Suprapubic skin (tissue), 4 donors: ENCODE results near the gene RUSC1. TPM values are rescaled to one million over a fixed set of nuclear protein-coding genes. Genes with fewer than 3 reads are reported as not detected.

Experiments
- DNase-seq, 2 donors: peaks; one replicate each; pipeline ENCODE4 v3.0.0-alpha.2; 2019; ENCODE audit warnings: low spot score in 2 of 2
- H3K27ac ChIP-seq: fragments of 200-600 bp; sonication (generic); one replicate; pipeline ENCODE4 v1.5.1; 2019
- H3K27me3 ChIP-seq: fragments of 200-600 bp; sonication (generic); one replicate; pipeline ENCODE4 v1.5.1; 2019
- H3K36me3 ChIP-seq: fragments of 200-600 bp; sonication (generic); one replicate; pipeline ENCODE4 v1.5.1; 2019
- H3K4me1 ChIP-seq: fragments of 200-600 bp; sonication (generic); one replicate; pipeline ENCODE4 v1.5.1; 2019
- H3K4me3 ChIP-seq: fragments of 200-600 bp; sonication (generic); one replicate; pipeline ENCODE4 v1.5.1; 2019; ENCODE audit warnings: mild to moderate bottlenecking
- H3K9me3 ChIP-seq: fragments of 200-600 bp; sonication (generic); one replicate; pipeline ENCODE4 v1.5.1; 2019
- CTCF ChIP-seq, 2 donors: fragments of 200-600 bp in 1 of 2; fragments of 450-650 bp in 1 of 2; sonication (generic) in 1 of 2; IDR thresholded peaks; one replicate each; pipeline ENCODE4 v1.5.1; 2016 to 2019; ENCODE audit warnings: antibody characterized with exemption in 2 of 2, mild to moderate bottlenecking in 1 of 2, moderate library complexity in 1 of 2
- EP300 ChIP-seq: sonication (generic); formaldehyde crosslinking; IDR thresholded peaks from one replicate; pipeline ENCODE4 v1.6.1; 2017; ENCODE audit warnings: antibody characterized with exemption
- POLR2A ChIP-seq, 2 donors: fragments of 450-650 bp; IDR thresholded peaks; one replicate each; pipeline ENCODE4 v1.6.1; 2017; ENCODE audit warnings: antibody characterized with exemption in 2 of 2, mild to moderate bottlenecking in 2 of 2, moderate library complexity in 2 of 2
- POLR2AphosphoS5 ChIP-seq, 3 donors: sonication (generic); formaldehyde crosslinking; IDR thresholded peaks; one replicate each; pipeline ENCODE4 v1.6.1; 2017; ENCODE audit warnings: antibody characterized with exemption in 3 of 3
- WGBS: methylation state at CpG from one replicate; pipeline ENCODE4 v1.1.5; 2018; 5-methylcytosine and 5-hydroxymethylcytosine counted together
- total RNA-seq, 4 donors: library from RNA; depleted of rRNA; stranded (reverse); fragments of >200 nt; gene quantifications; one replicate each; pipeline ENCODE4 v1.1.0, GENCODE V29; 2016

RUSC1 gene
- total RNA-seq, 4 donors from 2014 or later = 34.2 to 51.5 (median 42.8) TPM

- no peaks in the 10 kb centered on the region for H3K27me3 ChIP-seq
- no peaks in the 10 kb centered on the region for H3K9me3 ChIP-seq
- peaks cover 19% of the 10 kb centered on the region for H3K4me1 ChIP-seq
- 62% methylated on average over 7 of the region's 7 CpGs for WGBS
- H3K36me3 ChIP-seq = no peaks in the 10 kb centered on the region
- H3K4me3 ChIP-seq = no peak overlapping the region
- no peak for DNase-seq
- H3K27ac ChIP-seq = no peak overlapping the region
- no peak for TF ChIP-seq CTCF (IDR thresholded peaks at IDR 0.05)
- TF ChIP-seq EP300 = no peak
- TF ChIP-seq POLR2AphosphoS5 (IDR thresholded peaks at IDR 0.05) = no peak
- no peak for TF ChIP-seq POLR2A (IDR thresholded peaks at IDR 0.05)
Observed at GRCh38 chr1:155305881-155306391, 14.8 kb upstream of the RUSC1 start.

- Histone ChIP-seq H3K36me3 (no peaks in the 10 kb centered on the region), H3K4me1 (peaks cover 19% of the 10 kb centered on the region), H3K4me3 (no peak overlapping the region), H3K27me3 (no peaks in the 10 kb centered on the region), H3K9me3 (no peaks in the 10 kb centered on the region), H3K27ac (no peak overlapping the region)
- TF ChIP-seq POLR2A (IDR thresholded peaks at IDR 0.05) (no peak), EP300 (no peak), POLR2AphosphoS5 (IDR thresholded peaks at IDR 0.05) (no peak), CTCF (IDR thresholded peaks at IDR 0.05) (no peak)
- WGBS = 47% methylated on average over 6 of the region's 6 CpGs
- DNase-seq = no peak
Observed at GRCh38 chr1:155307247-155307740, 13.4 kb upstream of the RUSC1 start.

GRCh38 chr1:155308493-155309422 lies 11.9 kb upstream of the RUSC1 start, which contains the start of gene FDPS:
Gene FDPS (plus strand): TSS chr1:155308866. CDS start chr1:155309790, 924 bp downstream.
- TF ChIP-seq CTCF (IDR thresholded peaks at IDR 0.05) (no peak), POLR2A (IDR thresholded peaks at IDR 0.05) (peak in 1 of 2 donors; percentile 40), EP300 (no peak), POLR2AphosphoS5 (IDR thresholded peaks at IDR 0.05) (peak in 2 of 3 donors; percentile 33 to 85)
- Histone ChIP-seq H3K27me3 (no peaks in the 10 kb centered on the region), H3K4me3 (peak within 1 kb of the TSS; percentile 87), H3K4me1 (peaks cover 19% of the 10 kb centered on the region), H3K9me3 (no peaks in the 10 kb centered on the region), H3K36me3 (no peaks in the 10 kb centered on the region), H3K27ac (peak within 1 kb of the TSS; percentile 88)
- DNase-seq = peak; percentile 99
- WGBS = under 1% methylated on average over 46 of the region's 51 CpGs

- no peak for TF ChIP-seq EP300
- TF ChIP-seq CTCF (IDR thresholded peaks at IDR 0.05) = no peak
- TF ChIP-seq POLR2AphosphoS5 (IDR thresholded peaks at IDR 0.05) = no peak
- no peak for TF ChIP-seq POLR2A (IDR thresholded peaks at IDR 0.05)
- Histone ChIP-seq H3K4me1 (peaks cover 19% of the 10 kb centered on the region), H3K4me3 (peak overlapping the region; percentile 87), H3K27ac (peak overlapping the region; percentile 88), H3K36me3 (no peaks in the 10 kb centered on the region), H3K27me3 (no peaks in the 10 kb centered on the region), H3K9me3 (no peaks in the 10 kb centered on the region)
- DNase-seq = no peak
- WGBS = 11% methylated on average over 11 of the region's 11 CpGs
Observed at GRCh38 chr1:155309423-155310021, 11.2 kb upstream of the RUSC1 start.
